Coronary artery (tissue), 2 donors: ENCODE data around the gene MAB21L4.

Experiments used
- DNase-seq: peaks from one replicate; pipeline ENCODE4 v3.0.0-alpha.2; 2017; ENCODE audit warnings: low spot score
- H3K27ac ChIP-seq, 2 donors: fragments of 200-600 bp; sonication (generic); one replicate each; pipeline ENCODE4 v1.5.1; 2016 to 2019
- H3K4me3 ChIP-seq: fragments of 200-600 bp; sonication (generic); 2 replicates; pipeline ENCODE4 v1.5.1; 2016; ENCODE audit warnings: mild to moderate bottlenecking, moderate library complexity
- CTCF ChIP-seq: fragments of 200-600 bp; sonication (generic); IDR thresholded peaks from one replicate; pipeline ENCODE4 v1.5.1; 2019; ENCODE audit warnings: antibody characterized with exemption

MAB21L4 gene

GRCh38 chr2:240928476-240929363, 32.8 kb upstream of the MAB21L4 start:
- no peak overlapping the region for H3K27ac ChIP-seq
- DNase-seq, result peak; percentile 56
- no peak overlapping the region for H3K4me3 ChIP-seq
- no peak for TF ChIP-seq CTCF

- no peak overlapping the region for H3K4me3 ChIP-seq
Observed at GRCh38 chr2:240927390-240927781, 31.4 kb upstream of the MAB21L4 start.

GRCh38 chr2:240926516-240927389, 30.8 kb upstream of the MAB21L4 start:
- Histone ChIP-seq H3K27ac (no peak overlapping the region), H3K4me3 (peak overlapping the region; percentile 45)
- TF ChIP-seq CTCF, result no peak
- DNase-seq, result peak; percentile 74

More at GRCh38 chr2:240927390-240927781, 31.4 kb upstream of the MAB21L4 start:
- no peak for TF ChIP-seq CTCF
- DNase-seq, result no peak
- H3K27ac ChIP-seq, result no peak overlapping the region

- H3K27ac ChIP-seq, result no peak overlapping the region
- peak; percentile 66 for DNase-seq
- no peak overlapping the region for H3K4me3 ChIP-seq
- TF ChIP-seq CTCF, result no peak
Observed at GRCh38 chr2:240925568-240926515, 29.9 kb upstream of the MAB21L4 start.

- DNase-seq, result peak; percentile 69
- Histone ChIP-seq H3K4me3 (no peak overlapping the region), H3K27ac (no peak overlapping the region)
- no peak for TF ChIP-seq CTCF
Observed at GRCh38 chr2:240925191-240925567, 29.2 kb upstream of the MAB21L4 start.

- no peak overlapping the region for H3K4me3 ChIP-seq
- DNase-seq, result peak; percentile 59
- H3K27ac ChIP-seq, result peak overlapping the region in 1 of 2 donors; percentile 82
- no peak for TF ChIP-seq CTCF
Observed at GRCh38 chr2:240922982-240923537, 27.1 kb upstream of the MAB21L4 start.
